Measurements from ENCODE around the gene ARPP21. TPM values are rescaled to one million over a fixed set of nuclear protein-coding genes. Genes with fewer than 3 reads are reported as not detected.
A peak's percentile ranks its signal among the peaks of the same experiment; 100 is the strongest.
"Not testable (repeated sequence)": the region's sequence is repeated elsewhere in the genome, so short reads cannot be mapped to it uniquely, and the experiment has no call there.

The ARPP21 gene
- total RNA-seq, 1 donor from 2014 or later, result 0.15 TPM

DNA sequence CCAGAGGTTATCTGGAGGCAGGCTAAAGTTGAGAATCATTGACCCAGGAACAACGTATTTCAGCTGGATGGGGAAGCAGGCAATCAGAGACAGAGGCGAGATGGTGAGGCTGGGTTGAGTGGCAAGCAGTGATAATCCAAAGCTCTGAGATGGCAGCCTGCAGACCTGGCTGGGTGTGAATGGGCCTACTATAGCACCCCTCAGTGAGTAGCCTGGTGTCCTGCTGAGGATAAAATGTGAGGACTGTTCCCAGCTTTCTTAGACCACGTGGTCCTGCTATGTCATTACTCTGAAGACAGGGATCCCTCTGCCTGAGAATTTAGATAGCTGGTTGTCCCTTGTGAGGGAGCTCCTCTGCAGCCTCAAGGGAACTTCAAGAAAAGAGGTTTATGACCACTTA lies 141.5 kb downstream of the ARPP21 start:
- DNase-seq (ENCODE audit: low read depth), result no peak

DNA sequence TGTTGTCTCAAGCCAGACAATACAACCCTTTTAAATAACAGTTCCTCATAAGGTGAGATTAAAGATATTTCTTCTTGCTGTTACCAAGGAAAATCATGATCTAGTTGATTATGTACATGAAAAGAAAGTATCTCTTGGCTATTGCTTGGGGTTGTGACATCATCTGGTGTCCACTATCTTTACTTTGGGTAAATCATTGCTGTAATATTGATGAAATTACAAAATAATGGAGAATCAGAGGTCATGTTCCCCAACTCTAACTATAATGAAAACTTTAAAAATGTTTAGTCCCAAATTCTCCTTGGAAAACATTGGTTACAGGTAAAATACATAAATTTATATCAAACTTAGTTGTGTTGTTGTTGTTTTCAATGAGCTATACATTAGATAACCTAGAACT lies 142.2 kb downstream of the ARPP21 start:
- no peak for DNase-seq (ENCODE audit: low read depth)

DNA sequence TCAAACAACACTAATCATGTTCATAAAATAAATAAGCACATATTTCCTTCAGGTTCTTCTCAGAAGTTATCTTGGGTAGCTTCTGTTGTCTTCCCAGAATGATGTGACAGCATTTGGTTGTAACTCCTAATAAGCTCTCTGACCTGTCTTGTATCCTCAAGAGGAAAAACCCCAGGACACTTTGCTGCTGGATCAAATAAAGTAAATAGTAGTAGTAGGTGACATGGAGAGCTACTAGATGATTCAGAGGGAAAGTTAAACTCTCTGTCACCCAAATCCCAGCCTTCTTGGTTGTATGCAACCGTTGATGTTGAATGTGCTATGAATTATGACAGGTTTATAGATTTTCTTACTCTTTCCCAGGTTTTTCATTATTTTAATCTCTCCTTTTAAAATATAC lies 143.0 kb downstream of the ARPP21 start:
- DNase-seq (ENCODE audit: low read depth), result no peak

DNA sequence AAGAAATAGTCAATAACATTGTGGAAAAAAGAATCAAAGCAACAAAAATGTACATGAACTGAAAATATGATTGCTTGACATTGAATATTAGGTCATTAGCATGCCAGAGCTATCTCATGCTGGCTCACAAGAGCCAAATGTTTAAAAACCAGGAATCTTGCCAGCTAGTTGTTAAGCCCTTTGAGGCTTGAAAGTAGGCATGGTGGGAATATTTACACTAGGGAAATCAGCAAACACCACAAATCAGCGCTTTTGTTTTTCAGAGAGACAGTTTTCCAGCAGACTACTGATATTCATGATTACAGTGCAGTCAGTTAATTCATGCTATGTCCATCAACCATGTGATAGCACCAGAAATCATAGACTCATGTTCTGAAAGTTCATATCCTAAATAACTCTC lies 144.8 kb downstream of the ARPP21 start:
- no peak for DNase-seq (ENCODE audit: low read depth)

DNA sequence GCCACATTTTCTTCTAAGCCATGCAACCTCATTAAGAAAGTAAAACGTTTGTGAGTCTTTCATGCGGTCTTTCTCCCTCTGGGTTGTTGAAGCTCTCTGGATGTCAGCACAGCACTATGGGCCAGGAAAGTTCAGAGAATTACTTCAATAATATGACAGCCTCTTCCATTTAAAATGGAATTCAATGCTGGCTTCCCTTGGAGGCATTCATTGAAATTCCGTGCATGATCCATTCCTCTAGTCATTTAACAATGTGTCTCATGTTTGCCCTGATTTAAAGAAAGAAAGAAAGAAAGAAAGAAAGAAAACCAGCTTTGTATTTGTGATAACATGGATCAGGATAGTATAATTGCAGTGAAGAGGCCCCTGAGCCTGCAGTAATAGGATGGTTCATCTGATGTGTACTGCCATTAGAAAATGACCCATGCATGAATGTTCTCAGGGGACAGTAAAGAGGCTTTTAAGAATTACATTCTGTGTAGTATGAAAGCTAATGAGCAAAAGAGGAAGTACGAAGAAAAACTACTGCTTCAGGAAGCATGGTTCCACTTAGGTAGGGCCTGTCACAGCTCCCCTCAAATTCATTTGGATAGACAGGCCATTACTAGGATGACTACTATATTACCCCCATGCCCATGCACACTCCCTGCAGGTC lies 146.0 kb downstream of the ARPP21 start:
- DNase-seq (ENCODE audit: low read depth), result no peak

DNA sequence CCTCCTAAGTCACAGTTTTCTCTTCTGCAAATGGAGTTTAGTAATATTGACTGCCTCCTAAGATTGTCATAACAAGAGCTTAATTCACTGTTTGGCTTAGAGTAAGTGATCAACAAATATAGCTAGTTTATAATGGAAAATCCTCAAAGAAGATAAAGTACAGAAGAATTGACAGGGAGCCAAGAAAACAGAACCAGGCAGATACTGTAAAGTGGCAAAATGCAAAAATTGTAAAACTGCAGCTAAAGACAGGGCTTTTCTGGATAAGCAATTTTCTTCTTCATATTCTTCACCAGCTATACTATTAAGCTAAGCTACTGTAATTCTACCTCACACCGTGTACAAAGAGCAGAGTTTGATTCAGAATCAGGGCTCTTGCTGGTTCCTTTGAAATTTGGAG lies 148.6 kb downstream of the ARPP21 start:
- DNase-seq (ENCODE audit: low read depth), result no peak

DNA sequence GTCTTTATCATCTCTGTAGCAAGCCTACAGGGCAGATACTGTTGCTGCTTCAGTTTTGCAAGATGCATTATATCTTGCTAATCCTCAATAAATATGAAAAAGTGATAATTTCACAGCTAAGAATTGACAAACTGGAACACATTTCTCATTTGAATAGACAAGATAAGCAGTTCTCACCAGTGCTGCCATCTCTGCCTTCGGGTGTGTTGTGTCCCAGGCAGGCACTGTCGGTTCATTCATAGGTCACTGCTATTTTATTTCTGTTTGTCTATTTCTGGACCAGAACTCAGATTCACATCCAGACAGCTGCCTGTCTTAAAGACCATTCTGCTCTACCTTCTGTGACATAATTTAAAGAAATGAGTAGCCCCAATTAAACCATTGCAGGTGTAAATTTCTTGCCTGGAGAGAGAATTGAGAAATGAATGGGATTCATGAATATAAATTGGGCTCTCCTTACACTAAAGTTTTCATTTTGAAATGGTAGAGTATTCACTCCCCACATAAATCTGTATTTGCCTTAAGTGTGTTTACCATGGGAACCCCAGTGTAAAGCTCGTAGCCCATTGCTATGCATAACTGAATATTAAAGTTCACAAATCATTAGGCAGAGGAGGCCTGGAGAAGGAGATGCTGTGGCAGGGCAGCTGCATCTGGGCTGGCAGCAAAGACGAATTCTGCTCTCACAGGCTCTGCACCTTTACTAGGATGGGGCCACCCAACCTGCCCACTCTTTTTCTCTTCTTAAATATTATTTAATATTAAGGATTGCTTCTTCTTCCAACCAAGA lies 149.9 kb downstream of the ARPP21 start:
- DNase-seq (ENCODE audit: low read depth), result no peak

DNA sequence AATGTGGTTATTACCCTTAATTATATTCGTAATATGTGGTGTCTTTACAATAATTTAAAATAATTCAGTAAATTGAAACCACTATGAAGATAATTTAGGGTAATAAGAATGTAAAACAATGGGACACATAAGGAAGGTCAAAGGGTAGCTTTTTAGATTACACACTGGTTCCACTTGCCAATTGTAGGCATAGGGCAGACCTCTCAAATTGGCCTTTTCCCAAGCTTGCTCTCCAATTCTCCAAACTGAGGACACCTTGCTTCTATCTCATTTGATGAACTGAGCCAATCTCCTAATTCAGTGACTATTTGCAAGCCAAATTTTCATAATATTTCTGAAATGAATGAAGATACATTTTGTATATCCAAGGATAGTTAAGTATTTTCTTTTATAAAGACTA lies 151.4 kb downstream of the ARPP21 start:
- DNase-seq (ENCODE audit: low read depth), result no peak

DNA sequence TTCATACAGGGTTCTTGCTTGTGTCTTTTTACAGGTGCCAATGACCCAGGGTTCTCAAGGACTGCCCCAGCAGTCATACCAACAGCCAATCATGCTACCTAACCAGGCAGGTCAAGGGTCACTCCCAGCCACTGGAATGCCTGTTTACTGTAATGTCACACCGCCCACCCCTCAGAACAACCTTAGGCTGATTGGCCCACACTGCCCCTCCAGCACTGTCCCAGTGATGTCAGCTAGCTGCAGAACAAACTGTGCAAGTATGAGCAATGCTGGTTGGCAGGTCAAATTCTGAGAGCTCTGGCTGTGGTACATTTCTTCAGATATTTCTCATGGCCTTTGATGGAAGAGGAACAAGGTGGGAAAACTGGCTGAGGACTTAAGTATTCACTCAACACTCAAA lies 154.3 kb downstream of the ARPP21 start:
- DNase-seq (ENCODE audit: low read depth), result no peak

DNA sequence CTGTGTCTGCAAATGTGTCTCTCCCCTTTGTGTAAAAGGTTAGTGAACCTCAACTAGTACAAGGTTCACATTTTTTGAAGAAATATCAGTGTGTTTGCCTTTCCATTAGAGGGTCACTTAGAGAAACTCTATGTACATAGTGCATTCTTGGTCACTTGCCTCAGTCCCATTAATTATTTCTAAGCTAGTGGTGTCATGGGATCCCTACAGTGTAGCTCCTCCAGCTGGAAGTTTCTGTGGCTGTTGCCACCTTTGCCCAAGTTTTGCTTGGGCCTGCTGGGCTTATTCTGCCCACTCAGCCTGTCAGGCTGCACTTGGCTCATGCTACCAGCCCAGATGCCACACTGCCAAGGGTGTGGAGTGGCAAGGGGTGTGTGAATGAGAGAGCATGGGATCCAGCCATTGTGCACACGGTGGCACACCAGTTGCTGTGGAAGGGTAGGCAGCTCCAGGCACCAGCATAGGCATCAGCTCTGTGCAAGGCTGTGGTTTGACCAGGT lies 161.7 kb downstream of the ARPP21 start:
- DNase-seq (ENCODE audit: low read depth), result peak; percentile 62

DNA sequence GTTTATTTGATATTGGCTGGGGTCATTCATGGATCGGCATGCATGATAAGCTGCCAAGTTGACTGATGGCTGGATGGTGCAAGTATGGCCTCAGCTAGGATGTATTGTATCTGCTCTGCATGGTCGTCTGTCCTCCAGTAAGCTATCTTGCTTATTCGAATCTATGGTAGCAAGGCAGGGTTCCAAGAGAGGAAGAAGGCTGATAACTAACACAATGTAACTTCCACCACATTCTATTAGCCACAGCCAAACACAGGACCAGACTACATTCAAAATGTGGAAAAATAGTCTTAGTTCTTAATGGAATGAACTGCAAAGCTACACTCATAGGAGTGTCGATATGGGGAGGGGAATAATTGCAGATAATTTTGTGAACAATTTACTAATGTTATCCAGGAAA lies 175.2 kb downstream of the ARPP21 start:
- DNase-seq (ENCODE audit: low read depth), result no peak

DNA sequence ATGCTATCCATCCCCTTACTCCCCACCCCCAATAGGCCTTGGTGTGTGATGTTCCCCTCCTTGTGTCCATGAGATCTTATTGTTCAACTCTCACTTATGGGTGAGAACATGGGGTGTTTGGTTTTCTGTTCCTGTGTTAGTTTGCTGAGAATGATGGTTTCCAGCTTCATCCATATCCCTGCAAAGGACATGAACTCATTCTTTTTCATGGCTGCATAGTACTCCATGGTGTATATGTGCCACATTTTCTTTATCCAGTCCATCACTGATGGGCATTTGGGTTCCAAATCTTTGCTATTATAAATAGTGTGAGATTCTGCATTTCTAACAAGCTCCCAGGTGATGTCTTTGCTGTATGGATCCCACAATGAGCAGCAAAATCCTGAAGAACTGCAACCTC lies 176.5 kb downstream of the ARPP21 start:
- not testable (repeated sequence) for DNase-seq (ENCODE audit: low read depth)

DNA sequence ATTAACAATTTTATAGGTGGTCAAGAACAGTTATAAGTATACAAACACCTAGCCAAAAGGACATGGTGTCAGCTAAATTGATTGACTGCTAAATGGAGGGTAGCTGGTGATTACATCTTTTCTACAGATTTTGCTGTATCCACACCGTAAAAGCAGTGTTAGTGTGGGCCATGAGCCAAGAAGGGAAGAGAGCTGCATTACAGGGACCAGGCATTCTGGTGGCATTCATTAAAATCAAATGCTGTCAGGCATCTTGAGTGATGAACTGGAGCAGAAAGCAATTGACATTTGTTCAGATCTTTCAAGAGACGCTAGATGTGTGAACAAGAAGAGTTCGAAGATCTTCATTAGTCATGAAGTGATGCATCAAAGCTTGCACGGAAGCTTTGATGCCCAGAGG lies 177.9 kb downstream of the ARPP21 start:
- no peak for DNase-seq (ENCODE audit: low read depth)

DNA sequence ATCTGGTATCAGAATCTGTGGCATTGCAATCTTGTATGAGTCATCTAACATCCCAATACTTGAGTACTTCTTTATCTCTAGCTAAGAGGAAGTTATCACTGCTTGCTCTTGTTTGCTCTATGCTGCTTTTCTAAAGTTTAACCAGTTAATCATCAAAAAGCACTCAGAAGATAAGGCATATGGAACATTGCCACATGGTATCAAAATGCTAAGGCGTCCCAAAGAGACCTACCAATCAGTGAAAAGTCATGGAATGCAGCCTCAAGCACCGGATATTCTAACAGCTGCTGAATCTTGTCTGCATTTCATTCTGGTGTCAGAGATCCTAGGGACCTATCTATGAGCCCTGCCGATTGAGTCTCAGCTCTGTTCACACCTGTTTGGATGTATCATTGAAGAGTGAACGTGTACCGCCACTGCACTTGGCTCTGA lies 192.8 kb downstream of the ARPP21 start:
- DNase-seq (ENCODE audit: low read depth), result no peak
